ENCODE measurements around the gene NFE2L2.

NFE2L2 gene

DNA sequence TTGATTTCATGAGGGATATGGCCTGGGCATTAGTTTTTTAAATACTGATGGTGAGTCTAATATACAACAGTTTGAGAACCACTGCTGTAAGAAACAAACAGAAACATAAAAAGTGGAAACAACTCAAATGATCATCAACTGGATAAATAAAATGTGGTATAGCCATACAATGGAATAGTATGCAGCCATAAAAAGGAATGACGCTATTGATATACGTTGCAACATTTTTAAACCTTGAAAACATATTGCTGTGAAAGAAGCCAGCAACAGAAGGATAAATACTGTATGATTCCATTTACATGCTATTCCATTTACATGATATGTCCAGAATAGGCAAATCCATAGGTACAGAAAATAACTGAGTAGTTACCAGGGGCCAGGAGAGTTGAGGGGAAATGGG lies 6.5 kb downstream of the NFE2L2 start:
- no CpG with 5 or more reads among the region's 2 CpGs for WGBS (ENCODE audit: insufficient coverage)
- POLR2A ChIA-PET = no interaction called here
- H3K27ac ChIP-seq (ENCODE audit: insufficient read depth in 1 of 2, low read depth in 1 of 2, low read length in 2 of 2, poor library complexity in 1 of 2, severe bottlenecking in 2 of 2) = no peak overlapping the region

DNA sequence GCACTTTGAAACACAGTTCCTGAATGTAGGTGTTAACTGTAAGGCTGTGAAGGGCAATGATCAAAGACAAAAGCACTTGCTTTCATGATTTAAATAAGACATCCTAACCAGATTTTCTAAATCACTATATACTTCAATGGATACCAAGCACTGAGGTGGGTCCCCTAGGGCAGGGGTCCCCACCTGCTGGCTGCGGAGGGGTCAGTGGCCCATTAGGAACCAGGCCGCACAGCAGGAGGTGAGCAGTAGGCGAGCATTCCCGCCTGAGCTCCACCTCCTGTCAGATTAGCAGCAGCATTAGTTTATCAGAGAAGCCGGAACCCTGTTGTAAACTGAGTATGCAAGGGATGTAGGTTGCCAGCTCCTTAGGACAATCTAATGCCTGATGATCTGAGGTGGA lies 7.1 kb downstream of the NFE2L2 start:
- Histone ChIP-seq H3K36me3 (ENCODE audit: control insufficient read depth in 4 of 4, insufficient read depth in 4 of 4, low read length in 3 of 4) (peaks cover 0 to 23% (median 14%) of the 10 kb centered on the region in 4 experiments), H3K27ac (ENCODE audit: insufficient read depth in 1 of 2, low read depth in 1 of 2, low read length in 2 of 2, poor library complexity in 1 of 2, severe bottlenecking in 2 of 2) (no peak overlapping the region), H3K4me1 (ENCODE audit: control extremely low read depth in 1 of 4, control insufficient read depth in 4 of 4, insufficient read depth in 4 of 4, low read length in 3 of 4) (peaks cover 13 to 49% (median 28%) of the 10 kb centered on the region in 4 experiments), H3K27me3 (replicated peaks in 2 of 5; ENCODE audit: control insufficient read depth in 4 of 5, insufficient read depth in 5 of 5, low read length in 4 of 5) (no peaks in the 10 kb centered on the region), H3K4me3 (ENCODE audit: control insufficient read depth in 1 of 7, extremely low read depth in 1 of 7, insufficient read depth in 4 of 7, low read depth in 2 of 7, low read length in 6 of 7) (no peak overlapping the region), H3K9me3 (ENCODE audit: control extremely low read depth in 1 of 5, control insufficient read depth in 4 of 5, insufficient read depth in 2 of 5, low read depth in 1 of 5, low read length in 4 of 5) (peaks cover 0 to 4% (median 0%) of the 10 kb centered on the region in 5 experiments)
- CTCF ChIA-PET = no interaction called here
- no peak for DNase-seq
- WGBS (ENCODE audit: insufficient coverage) = 100% methylated on average over 5 of the region's 5 CpGs
- POLR2A ChIA-PET = no interaction called here

More for the DNA sequence above, 6.5 kb downstream of the NFE2L2 start:
- no peak overlapping the region for H3K4me3 ChIP-seq (ENCODE audit: control insufficient read depth in 1 of 7, extremely low read depth in 1 of 7, insufficient read depth in 4 of 7, low read depth in 2 of 7, low read length in 6 of 7)
- peaks cover 16 to 46% (median 25%) of the 10 kb centered on the region in 4 experiments for H3K4me1 ChIP-seq (ENCODE audit: control extremely low read depth in 1 of 4, control insufficient read depth in 4 of 4, insufficient read depth in 4 of 4, low read length in 3 of 4)
- DNase-seq = no peak
- no peaks in the 10 kb centered on the region for H3K27me3 ChIP-seq (replicated peaks in 2 of 5; ENCODE audit: control insufficient read depth in 4 of 5, insufficient read depth in 5 of 5, low read length in 4 of 5)
- peaks cover 0 to 20% (median 14%) of the 10 kb centered on the region in 4 experiments for H3K36me3 ChIP-seq (ENCODE audit: control insufficient read depth in 4 of 4, insufficient read depth in 4 of 4, low read length in 3 of 4)
- H3K9me3 ChIP-seq (ENCODE audit: control extremely low read depth in 1 of 5, control insufficient read depth in 4 of 5, insufficient read depth in 2 of 5, low read depth in 1 of 5, low read length in 4 of 5) = peaks cover 0 to 4% (median 0%) of the 10 kb centered on the region in 5 experiments
- CTCF ChIA-PET = interaction anchor here (1.3 kb wide), 1 partner anchor 18 kb away, joined by 3 read pairs; no protein-coding TSS in a partner anchor

DNA sequence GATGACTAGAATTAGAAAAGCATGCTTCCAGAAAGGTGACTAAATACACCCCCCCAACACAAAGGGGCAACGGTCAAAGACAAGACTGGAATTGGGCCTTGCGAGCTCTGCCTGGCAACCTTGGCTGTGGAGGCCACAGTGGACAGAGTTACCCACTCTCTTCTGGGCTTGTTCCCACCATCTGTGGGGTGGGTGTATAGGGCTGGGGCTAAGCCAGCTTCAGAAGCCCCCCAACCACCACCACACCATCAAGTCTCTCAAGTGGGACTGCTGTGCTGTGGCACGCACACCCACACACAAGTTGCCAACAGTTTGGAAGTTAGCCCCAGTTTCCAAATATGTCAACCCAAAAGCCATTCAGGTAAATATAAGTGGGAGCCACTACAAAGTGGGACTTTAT lies 7.8 kb downstream of the NFE2L2 start:
- ChIA-PET CTCF (interaction anchor here (0.9 kb wide), 1 partner anchor 8 kb away, joined by 3 read pairs; the partner anchor contains the start of gene NFE2L2), POLR2A (interaction anchor here (1.0 kb wide), 1 partner anchor 9 kb away, joined by 3 read pairs; no protein-coding TSS in a partner anchor)
- H3K4me3 ChIP-seq (ENCODE audit: control insufficient read depth in 1 of 7, extremely low read depth in 1 of 7, insufficient read depth in 4 of 7, low read depth in 2 of 7, low read length in 6 of 7) = no peak overlapping the region
- no peaks in the 10 kb centered on the region for H3K27me3 ChIP-seq (replicated peaks in 2 of 5; ENCODE audit: control insufficient read depth in 4 of 5, insufficient read depth in 5 of 5, low read length in 4 of 5)
- H3K27ac ChIP-seq (ENCODE audit: insufficient read depth in 1 of 2, low read depth in 1 of 2, low read length in 2 of 2, poor library complexity in 1 of 2, severe bottlenecking in 2 of 2) = no peak overlapping the region
- DNase-seq = no peak
- H3K36me3 ChIP-seq (ENCODE audit: control insufficient read depth in 4 of 4, insufficient read depth in 4 of 4, low read length in 3 of 4) = peaks cover 0 to 29% (median 14%) of the 10 kb centered on the region in 4 experiments
- H3K9me3 ChIP-seq (ENCODE audit: control extremely low read depth in 1 of 5, control insufficient read depth in 4 of 5, insufficient read depth in 2 of 5, low read depth in 1 of 5, low read length in 4 of 5) = peaks cover 0 to 4% (median 0%) of the 10 kb centered on the region in 5 experiments
- peaks cover 6 to 45% (median 27%) of the 10 kb centered on the region in 4 experiments for H3K4me1 ChIP-seq (ENCODE audit: control extremely low read depth in 1 of 4, control insufficient read depth in 4 of 4, insufficient read depth in 4 of 4, low read length in 3 of 4)
- WGBS (ENCODE audit: insufficient coverage) = no CpG with 5 or more reads among the region's 3 CpGs

DNA sequence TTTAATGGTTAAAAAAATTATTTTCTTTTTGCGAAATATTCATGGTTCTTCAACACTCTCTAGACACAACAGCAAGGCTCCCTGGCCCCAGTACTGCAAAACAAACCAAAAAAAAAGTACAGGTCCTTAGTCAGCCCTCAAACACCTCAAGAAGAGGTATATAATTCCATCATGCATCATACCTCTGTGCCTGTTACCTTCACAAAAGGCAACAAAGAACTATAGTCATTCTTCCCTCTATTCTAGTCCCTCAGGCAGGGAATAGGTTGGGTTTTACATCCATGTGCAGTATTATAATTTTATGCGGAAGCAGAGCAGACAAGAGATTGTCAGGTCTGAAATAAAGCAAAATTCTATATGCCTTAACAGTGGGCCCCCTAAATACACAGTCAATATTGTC lies 8.5 kb downstream of the NFE2L2 start:
- H3K4me1 ChIP-seq (ENCODE audit: control extremely low read depth in 1 of 4, control insufficient read depth in 4 of 4, insufficient read depth in 4 of 4, low read length in 3 of 4) = peaks cover 0 to 38% (median 21%) of the 10 kb centered on the region in 4 experiments
- peak overlapping the region in 1 of 2 experiments; percentile 43 for H3K27ac ChIP-seq (ENCODE audit: insufficient read depth in 1 of 2, low read depth in 1 of 2, low read length in 2 of 2, poor library complexity in 1 of 2, severe bottlenecking in 2 of 2)
- H3K27me3 ChIP-seq (replicated peaks in 2 of 5; ENCODE audit: control insufficient read depth in 4 of 5, insufficient read depth in 5 of 5, low read length in 4 of 5) = no peaks in the 10 kb centered on the region
- H3K36me3 ChIP-seq (ENCODE audit: control insufficient read depth in 4 of 4, insufficient read depth in 4 of 4, low read length in 3 of 4) = peaks cover 0 to 31% (median 14%) of the 10 kb centered on the region in 4 experiments
- no peak for DNase-seq
- peaks cover 0 to 4% (median 0%) of the 10 kb centered on the region in 5 experiments for H3K9me3 ChIP-seq (ENCODE audit: control extremely low read depth in 1 of 5, control insufficient read depth in 4 of 5, insufficient read depth in 2 of 5, low read depth in 1 of 5, low read length in 4 of 5)
- POLR2A ChIA-PET = interaction anchor here (0.6 to 1.0 kb wide), 2 partner anchors 8 to 378 kb away, joined by 3 to 4 read pairs; no protein-coding TSS in a partner anchor
- WGBS (ENCODE audit: insufficient coverage) = 100% methylated on average over 1 of the region's 2 CpGs
- H3K4me3 ChIP-seq (ENCODE audit: control insufficient read depth in 1 of 7, extremely low read depth in 1 of 7, insufficient read depth in 4 of 7, low read depth in 2 of 7, low read length in 6 of 7) = no peak overlapping the region
- CTCF ChIA-PET = interaction anchor here (1.1 to 1.7 kb wide), 2 partner anchors 40 to 92 kb away, joined by 4 to 7 read pairs; no protein-coding TSS in a partner anchor

DNA sequence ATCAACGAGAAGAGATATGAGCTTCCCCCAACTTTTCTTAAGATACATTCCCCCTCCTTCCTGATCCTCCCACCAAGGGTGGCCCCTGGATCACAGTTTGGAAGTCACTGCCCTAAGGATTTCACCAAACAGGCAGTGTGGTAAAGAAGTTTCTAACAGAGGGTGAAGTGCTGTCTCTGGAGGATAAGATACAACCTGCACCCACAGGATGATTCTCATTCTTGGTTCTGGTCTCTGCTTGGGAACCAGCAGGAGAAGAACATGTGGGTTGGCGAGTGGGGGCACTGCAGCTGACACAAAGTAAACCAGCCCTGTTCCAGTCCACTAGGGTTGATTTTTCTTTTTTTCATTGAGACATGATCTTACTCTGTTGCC lies 9.3 kb downstream of the NFE2L2 start:
- Histone ChIP-seq H3K27ac (ENCODE audit: insufficient read depth in 1 of 2, low read depth in 1 of 2, low read length in 2 of 2, poor library complexity in 1 of 2, severe bottlenecking in 2 of 2) (peak overlapping the region in 1 of 2 experiments; percentile 43), H3K4me3 (ENCODE audit: control insufficient read depth in 1 of 7, extremely low read depth in 1 of 7, insufficient read depth in 4 of 7, low read depth in 2 of 7, low read length in 6 of 7) (peak overlapping the region in 1 of 7 experiments; percentile 13), H3K4me1 (ENCODE audit: control extremely low read depth in 1 of 4, control insufficient read depth in 4 of 4, insufficient read depth in 4 of 4, low read length in 3 of 4) (peaks cover 0 to 30% (median 14%) of the 10 kb centered on the region in 4 experiments), H3K9me3 (ENCODE audit: control extremely low read depth in 1 of 5, control insufficient read depth in 4 of 5, insufficient read depth in 2 of 5, low read depth in 1 of 5, low read length in 4 of 5) (peaks cover 0 to 4% (median 0%) of the 10 kb centered on the region in 5 experiments), H3K27me3 (replicated peaks in 2 of 5; ENCODE audit: control insufficient read depth in 4 of 5, insufficient read depth in 5 of 5, low read length in 4 of 5) (no peaks in the 10 kb centered on the region), H3K36me3 (ENCODE audit: control insufficient read depth in 4 of 4, insufficient read depth in 4 of 4, low read length in 3 of 4) (peaks cover 3 to 38% (median 14%) of the 10 kb centered on the region in 4 experiments)
- no peak for DNase-seq
- CTCF ChIA-PET = interaction anchor here (0.7 to 2.0 kb wide), 7 partner anchors 9 to 91 kb away, joined by 3 to 10 read pairs (median 4); partner anchors contain the start of gene NFE2L2
- POLR2A ChIA-PET = interaction anchor here (0.6 to 1.5 kb wide), 2 partner anchors 8 to 33 kb away, joined by 3 to 5 read pairs; no protein-coding TSS in a partner anchor
- WGBS (ENCODE audit: insufficient coverage) = 100% methylated on average over 1 of the region's 2 CpGs

DNA sequence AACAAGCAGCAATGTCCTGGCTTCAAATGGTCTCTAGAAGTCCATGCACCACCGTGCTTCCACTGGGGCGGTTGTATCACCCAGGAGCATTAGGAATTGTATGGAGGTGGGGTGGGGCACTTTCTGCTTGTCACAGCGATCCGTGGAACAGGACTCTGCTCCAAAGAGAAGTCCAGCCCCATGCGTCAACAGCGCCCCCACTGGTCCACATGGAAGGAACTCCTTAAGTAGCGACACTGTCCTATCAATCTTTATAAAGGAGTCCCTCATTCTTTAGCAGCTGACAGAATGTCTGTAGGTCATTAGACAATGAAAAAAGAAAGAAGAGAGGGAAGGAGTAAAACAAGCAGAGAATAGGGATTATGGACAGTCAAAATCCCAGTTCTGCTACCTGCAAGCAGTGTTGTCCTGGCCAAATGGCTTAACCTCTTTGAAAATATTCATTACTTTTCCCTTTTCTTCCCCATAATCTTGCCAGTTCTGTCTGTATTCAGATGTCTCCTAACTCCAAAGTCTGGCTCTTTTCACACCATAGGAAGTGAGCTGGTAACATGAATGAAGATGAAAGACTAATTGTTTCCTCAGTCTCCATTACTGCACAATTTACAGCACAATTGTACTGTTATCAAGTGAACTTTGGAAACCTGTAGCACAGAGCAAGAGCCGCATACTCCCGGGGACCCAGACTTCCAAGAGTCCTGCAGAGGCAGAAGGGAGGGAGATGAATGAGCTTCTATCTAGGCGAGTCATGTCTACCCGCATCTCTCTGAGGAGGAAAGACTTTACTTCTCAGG lies 9.9 kb downstream of the NFE2L2 start:
- H3K4me1 ChIP-seq (ENCODE audit: control extremely low read depth in 1 of 4, control insufficient read depth in 4 of 4, insufficient read depth in 4 of 4, low read length in 3 of 4) = peaks cover 0 to 28% (median 13%) of the 10 kb centered on the region in 4 experiments

More for the DNA sequence above, 9.9 kb downstream of the NFE2L2 start:
- WGBS (ENCODE audit: insufficient coverage) = 98% methylated on average over 5 of the region's 11 CpGs
- Histone ChIP-seq H3K27me3 (replicated peaks in 2 of 5; ENCODE audit: control insufficient read depth in 4 of 5, insufficient read depth in 5 of 5, low read length in 4 of 5) (no peaks in the 10 kb centered on the region), H3K9me3 (ENCODE audit: control extremely low read depth in 1 of 5, control insufficient read depth in 4 of 5, insufficient read depth in 2 of 5, low read depth in 1 of 5, low read length in 4 of 5) (peaks cover 0 to 4% (median 0%) of the 10 kb centered on the region in 5 experiments), H3K27ac (ENCODE audit: insufficient read depth in 1 of 2, low read depth in 1 of 2, low read length in 2 of 2, poor library complexity in 1 of 2, severe bottlenecking in 2 of 2) (no peak overlapping the region), H3K4me3 (ENCODE audit: control insufficient read depth in 1 of 7, extremely low read depth in 1 of 7, insufficient read depth in 4 of 7, low read depth in 2 of 7, low read length in 6 of 7) (no peak overlapping the region), H3K36me3 (ENCODE audit: control insufficient read depth in 4 of 4, insufficient read depth in 4 of 4, low read length in 3 of 4) (peaks cover 3 to 42% (median 14%) of the 10 kb centered on the region in 4 experiments)
- POLR2A ChIA-PET = interaction anchor here (0.6 to 1.5 kb wide), 2 partner anchors 9 to 32 kb away, joined by 3 to 5 read pairs; no protein-coding TSS in a partner anchor
- CTCF ChIA-PET = interaction anchor here (0.7 to 2.0 kb wide), 8 partner anchors 9 to 90 kb away, joined by 3 to 10 read pairs (median 4); partner anchors contain the start of gene NFE2L2
- DNase-seq = peak in 1 of 3 donors; percentile 37
